ENCODE measurements around the gene DNAJA4.

- TF ChIP-seq ARNTL (CRISPR knock-in tag; IDR thresholded peaks at IDR 0.05; ENCODE audit: borderline replicate concordance, low read depth) = no peak
- TF ChIP-seq SNAI2 (CRISPR knock-in tag; IDR thresholded peaks at IDR 0.05) = no peak
- no peak for TF ChIP-seq ZFP3 (CRISPR knock-in tag; IDR thresholded peaks at IDR 0.05)
- no peak for TF ChIP-seq TCF4 (CRISPR knock-in tag; IDR thresholded peaks at IDR 0.05; ENCODE audit: borderline replicate concordance)
Observed at GRCh38 chr15:78244893-78245292, 19.5 kb upstream of the DNAJA4 start.
